Right lobe of liver (tissue), 4 donors: Measurements from ENCODE around the gene HOXA9.

Source experiments
- CTCF ChIP-seq, 4 donors: fragments of 200-600 bp in 3 of 4; fragments of 450-650 bp in 1 of 4; IDR thresholded peaks; one replicate each; pipeline versions ENCODE4 v1.5.1 to v1.8.0; 2016 to 2022; ENCODE audit warnings: antibody characterized with exemption in 4 of 4, mild to moderate bottlenecking in 2 of 4
- POLR2A ChIP-seq: fragments of 450-650 bp; IDR thresholded peaks from one replicate; pipeline ENCODE4 v1.6.1; 2017; ENCODE audit warnings: antibody characterized with exemption, mild to moderate bottlenecking
- donor health status: DM: no; HTN: no; CAD: no.
- donor health status: DM: no; HTN: no; CAD: no.
- donor health status: DM: no; HTN: yes; CAD: no.

- TF ChIP-seq CTCF (IDR thresholded peaks at IDR 0.05) (no peak), POLR2A (no peak)
Observed at GRCh38 chr7:27171325-27171636, 5.9 kb upstream of the HOXA9 start.
